GM18526 (cell line): Measurements from ENCODE around the gene PDE8B.

Experiments
- POLR2A ChIP-seq: IDR thresholded peaks from 3 replicates; pipeline ENCODE4 v1.6.1; 2011; ENCODE audit not compliant: insufficient read length; ENCODE audit errors: extremely low read depth

Gene PDE8B

GRCh38 chr5:77427998-77428397 lies 217.5 kb downstream of the PDE8B start:
- no peak for TF ChIP-seq POLR2A

GRCh38 chr5:77428526-77428925 lies 218.0 kb downstream of the PDE8B start:
- no peak for TF ChIP-seq POLR2A

GRCh38 chr5:77430726-77431125 lies 220.2 kb downstream of the PDE8B start:
- no peak for TF ChIP-seq POLR2A

- no peak for TF ChIP-seq POLR2A
These were observed 220.8 kb downstream of the PDE8B start for GRCh38 chr5:77431286-77431685.

- no peak for TF ChIP-seq POLR2A
These were observed 221.2 kb downstream of the PDE8B start for GRCh38 chr5:77431719-77432118.

- no peak for TF ChIP-seq POLR2A
These were observed 226.7 kb downstream of the PDE8B start for GRCh38 chr5:77437194-77437593.

- TF ChIP-seq POLR2A = no peak
These were observed 227.6 kb downstream of the PDE8B start for GRCh38 chr5:77438071-77438470.

GRCh38 chr5:77443670-77444069 lies 233.2 kb downstream of the PDE8B start:
- no peak for TF ChIP-seq POLR2A

GRCh38 chr5:77444356-77444755 lies 233.9 kb downstream of the PDE8B start:
- TF ChIP-seq POLR2A = no peak

- no peak for TF ChIP-seq POLR2A
These were observed 238.4 kb downstream of the PDE8B start for GRCh38 chr5:77448831-77449230.

- TF ChIP-seq POLR2A = no peak
These were observed 238.8 kb downstream of the PDE8B start for GRCh38 chr5:77449277-77449676.

GRCh38 chr5:77449981-77450380 lies 239.5 kb downstream of the PDE8B start:
- TF ChIP-seq POLR2A = no peak

GRCh38 chr5:77452351-77452750 lies 241.9 kb downstream of the PDE8B start:
- no peak for TF ChIP-seq POLR2A

- TF ChIP-seq POLR2A = no peak
These were observed 243.6 kb downstream of the PDE8B start for GRCh38 chr5:77454123-77454522.

GRCh38 chr5:77461287-77461686 lies 250.8 kb downstream of the PDE8B start:
- no peak for TF ChIP-seq POLR2A

GRCh38 chr5:77463905-77464304 lies 253.4 kb downstream of the PDE8B start:
- no peak for TF ChIP-seq POLR2A
